GM12874 (cell line): Measurements from ENCODE around the gene GAB1.

ENCODE experiments used
- CTCF ChIP-seq: IDR thresholded peaks from 2 replicates; pipeline ENCODE4 v1.5.1; 2011; ENCODE audit warnings: low read depth, mild to moderate bottlenecking, control low read depth, low read length, moderate library complexity; ENCODE audit not compliant: insufficient read depth

The GAB1 gene

GRCh38 chr4:143345356-143345755 is 8.7 kb downstream of the GAB1 start:
- no peak for TF ChIP-seq CTCF

- no peak for TF ChIP-seq CTCF
Observed at GRCh38 chr4:143346206-143346605, 9.5 kb downstream of the GAB1 start.

- TF ChIP-seq CTCF, result no peak
Observed at GRCh38 chr4:143347484-143348111, 10.9 kb downstream of the GAB1 start.

- TF ChIP-seq CTCF, result no peak
Observed at GRCh38 chr4:143348233-143349077, 11.8 kb downstream of the GAB1 start.

GRCh38 chr4:143351149-143351691 is 14.5 kb downstream of the GAB1 start:
- no peak for TF ChIP-seq CTCF

- TF ChIP-seq CTCF, result no peak
Observed at GRCh38 chr4:143351774-143352451, 15.2 kb downstream of the GAB1 start.

- TF ChIP-seq CTCF, result no peak
Observed at GRCh38 chr4:143352720-143353119, 16.0 kb downstream of the GAB1 start.
